HG03342 (cell line): ENCODE data around the gene C20orf202.

Experiments
- ATAC-seq: cut with Tn5 transposase; IDR thresholded peaks from one replicate; pipeline ENCODE4 v1.9.1; 2021; ENCODE audit warnings: mild to moderate bottlenecking, moderate library complexity; ENCODE audit not compliant: unreplicated experiment

Gene C20orf202

DNA sequence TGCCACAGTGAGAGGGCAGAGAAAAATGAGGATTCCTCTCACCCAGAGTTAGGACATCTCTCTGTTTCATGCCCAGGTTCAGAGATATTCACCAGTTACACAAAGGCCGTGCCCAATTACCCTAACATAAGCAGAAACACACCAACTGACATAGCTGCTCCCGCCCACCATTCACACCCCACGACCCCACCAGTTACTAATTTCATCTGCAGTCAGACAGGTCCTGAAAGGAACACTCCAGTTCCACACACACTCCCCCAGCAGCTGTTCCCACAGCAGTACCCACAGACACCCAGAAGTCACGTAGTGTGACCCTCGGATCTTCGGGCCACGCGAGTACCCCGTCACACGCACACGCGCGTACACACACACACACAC is 19.0 kb upstream of the C20orf202 start:
- no peak for ATAC-seq

DNA sequence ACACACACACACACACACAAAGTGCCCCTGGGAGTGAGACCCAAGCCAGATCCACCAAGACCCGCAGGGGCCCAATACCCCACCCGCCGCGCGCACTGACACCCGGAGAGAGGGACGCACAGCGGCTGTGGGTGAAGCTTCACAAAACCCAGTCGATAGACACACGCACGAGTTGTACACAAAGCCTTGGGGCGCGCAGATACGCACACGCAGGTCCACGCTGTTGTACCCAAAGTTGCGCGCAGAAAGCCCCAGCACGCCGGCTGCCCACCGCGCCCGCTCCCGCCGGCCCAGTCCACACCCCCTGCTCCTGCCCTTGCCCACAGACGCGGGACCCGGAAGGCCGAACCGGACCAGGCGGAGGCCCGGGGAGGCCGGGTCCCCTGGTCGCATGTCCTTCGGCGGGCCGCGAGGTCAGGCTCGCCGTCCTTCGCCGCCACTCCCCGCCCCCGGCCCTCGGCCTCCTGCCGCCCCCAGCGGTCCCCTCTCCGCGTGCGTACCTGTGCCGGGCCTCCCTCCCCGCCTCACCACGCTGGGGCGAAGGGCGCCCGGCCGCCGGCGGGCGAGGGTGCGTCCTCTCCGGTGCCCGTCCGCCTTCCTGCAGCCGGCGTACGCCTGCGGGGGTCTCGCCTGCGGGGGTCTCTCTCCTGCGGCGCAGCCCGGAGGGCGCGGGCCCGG is 18.5 kb upstream of the C20orf202 start, which contains the start of gene TMEM74B:
Gene TMEM74B, minus strand, starts transcription at position 344 of the 678 bp plus-strand sequence. CDS start 1,180 bp downstream, outside the sequence.
- ATAC-seq, result no peak

DNA sequence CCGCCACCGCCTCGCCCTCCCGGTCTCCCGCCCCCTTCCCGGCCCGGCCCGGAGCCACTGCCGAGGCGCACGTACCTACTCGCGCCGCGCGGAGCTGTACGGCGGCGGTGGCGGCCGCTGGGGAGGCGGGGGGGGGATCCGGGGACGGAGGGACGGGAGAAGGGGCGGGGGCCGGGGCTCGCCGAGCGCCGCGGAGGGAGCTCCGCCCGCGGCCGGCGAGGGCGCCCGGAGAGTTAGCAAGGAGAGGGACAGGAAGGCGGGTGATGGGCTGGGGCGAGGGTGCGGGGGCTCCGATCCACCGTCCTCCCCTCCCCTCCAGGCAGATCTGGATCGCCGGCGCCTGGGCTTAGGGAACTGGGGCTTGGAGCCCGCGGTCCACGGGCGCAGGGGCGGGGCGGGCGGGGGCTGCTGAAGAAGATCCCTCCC is 17.9 kb upstream of the C20orf202 start:
- ATAC-seq, result no peak

DNA sequence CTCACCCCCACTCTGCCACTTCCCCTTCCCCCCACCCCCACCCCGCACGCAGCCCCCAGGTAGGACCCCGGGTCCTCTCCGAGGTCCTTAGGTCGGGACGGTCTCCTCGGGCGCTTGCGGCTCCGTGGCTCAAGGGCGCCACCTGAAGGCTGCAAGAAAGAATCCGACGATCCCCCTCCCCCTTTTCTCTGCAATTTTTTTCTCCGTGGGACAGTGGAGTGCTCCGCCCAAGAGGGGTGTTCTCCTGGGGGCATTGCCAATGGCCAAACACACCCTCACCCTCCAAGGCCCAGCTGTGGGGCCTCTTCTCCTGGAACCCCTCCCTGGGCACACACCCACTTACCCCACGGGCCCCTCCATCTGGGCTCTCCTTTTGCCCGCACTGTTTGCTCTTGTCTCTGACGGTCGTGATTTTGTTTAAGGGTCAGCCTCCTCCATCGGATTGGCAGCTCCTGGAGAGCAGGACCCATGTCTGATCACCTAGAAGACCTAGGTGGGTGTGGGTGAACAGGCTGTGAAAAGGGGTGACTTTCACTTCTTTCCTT is 17.4 kb upstream of the C20orf202 start:
- ATAC-seq, result no peak

DNA sequence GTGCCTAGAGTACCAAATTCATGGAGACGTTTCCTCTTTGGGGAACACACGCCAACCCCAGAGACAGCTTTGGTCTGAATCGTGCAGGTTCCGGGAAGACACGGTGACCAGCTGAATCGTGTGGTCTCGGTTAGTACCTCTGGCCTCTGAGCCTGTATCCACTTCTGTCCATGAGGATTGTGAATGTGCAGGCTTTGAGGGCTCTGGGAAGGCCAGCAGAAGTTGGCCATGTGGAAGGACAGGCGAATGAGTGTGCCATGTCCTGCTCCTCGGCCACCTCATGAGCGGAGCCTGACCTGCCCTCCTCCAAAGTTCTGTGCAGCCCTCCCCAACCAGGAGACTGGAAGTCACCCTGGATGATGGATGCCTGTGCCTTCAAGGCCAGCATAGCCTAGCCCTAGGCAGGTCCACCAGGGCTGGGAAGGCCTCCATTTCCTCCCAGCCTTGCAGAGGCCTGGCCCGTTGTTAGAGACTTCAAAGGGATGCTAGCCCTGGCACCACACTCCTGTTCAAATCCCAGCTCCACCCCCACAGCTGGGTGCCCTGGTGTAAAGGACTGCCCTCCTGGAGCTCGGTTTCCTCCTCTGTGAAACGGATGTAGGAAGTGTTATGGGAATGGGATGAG is 16.8 kb upstream of the C20orf202 start:
- ATAC-seq, result no peak

DNA sequence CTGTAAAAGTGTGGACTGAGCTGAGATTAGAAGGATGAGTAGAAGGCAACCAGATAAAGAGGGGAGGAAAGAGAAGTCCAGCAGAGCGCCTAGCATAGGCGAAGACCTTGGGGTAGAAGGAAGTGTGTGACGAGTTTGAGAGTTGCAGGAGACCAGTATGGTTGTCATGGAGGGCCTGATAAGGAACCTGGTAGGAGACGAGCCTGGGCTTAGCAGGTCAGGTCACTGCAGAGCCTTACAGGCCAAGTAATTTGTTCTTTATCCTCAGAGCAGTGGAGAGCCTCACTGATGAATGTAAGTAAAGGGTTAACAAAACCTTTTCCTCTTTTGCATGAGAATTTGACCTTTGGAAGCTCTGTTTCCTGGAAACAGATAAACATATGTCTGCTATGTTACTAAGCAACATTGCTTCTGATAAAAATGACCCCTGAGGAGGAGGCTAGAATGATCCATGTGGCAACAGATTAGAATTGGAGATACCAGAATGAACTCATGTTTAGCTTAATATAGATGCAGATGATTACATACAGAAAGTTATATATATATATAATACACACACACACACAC is 15.6 kb upstream of the C20orf202 start:
- ATAC-seq, result no peak

DNA sequence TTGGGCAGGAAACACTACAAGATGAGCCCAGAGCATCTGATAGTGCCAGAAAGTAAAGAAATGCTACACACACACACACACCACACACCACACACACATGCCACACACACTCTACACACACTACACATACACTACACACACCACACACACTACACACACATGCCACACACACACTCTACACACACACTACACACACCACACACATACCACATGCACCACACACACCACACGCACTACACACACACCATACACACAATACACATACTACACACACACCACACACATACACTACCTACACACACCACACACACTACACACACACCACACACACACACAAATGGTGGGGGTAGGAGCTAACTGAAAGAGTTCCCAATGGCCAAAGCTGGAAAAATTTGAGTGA is 14.9 kb upstream of the C20orf202 start:
- no peak for ATAC-seq

DNA sequence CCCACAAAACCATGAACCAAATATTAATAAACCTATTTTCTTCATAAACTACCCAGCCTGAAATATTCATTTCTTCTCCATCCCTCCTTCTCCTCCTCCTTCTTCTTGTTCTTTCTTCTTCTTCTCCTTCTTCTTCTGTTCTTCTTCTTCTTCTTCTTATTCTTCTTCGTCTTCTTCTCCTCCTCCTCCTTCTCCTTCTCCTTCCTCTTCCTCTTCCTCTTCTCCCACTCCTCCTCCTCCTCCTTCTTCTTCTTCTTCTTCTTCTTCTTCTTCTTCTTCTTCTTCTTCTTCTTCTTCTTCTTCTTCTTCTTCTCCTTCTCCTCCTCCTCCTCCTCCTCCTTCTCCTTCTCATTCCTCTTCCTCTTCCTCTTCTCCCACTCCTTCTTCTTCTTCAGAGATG is 13.4 kb upstream of the C20orf202 start:
- ATAC-seq, result no peak

DNA sequence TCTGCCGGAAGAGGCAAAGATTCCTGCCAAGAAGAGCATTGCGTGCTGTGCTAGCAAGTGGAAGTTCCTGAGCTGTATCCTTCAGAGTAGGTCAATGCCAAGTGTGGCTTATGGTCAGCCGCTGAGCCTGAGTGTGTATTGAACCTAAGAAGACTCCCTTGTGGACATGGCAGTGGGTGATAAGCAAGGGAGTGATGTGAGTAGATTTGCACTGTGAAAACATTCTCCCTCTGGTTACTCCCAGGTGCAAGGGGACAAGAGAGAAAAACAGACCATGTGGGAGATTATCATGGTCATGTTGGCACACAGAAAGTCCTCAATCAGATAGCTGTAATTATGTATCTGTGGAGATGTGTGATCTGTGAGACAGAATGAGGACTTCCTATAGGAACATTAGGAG is 12.4 kb upstream of the C20orf202 start:
- no peak for ATAC-seq

DNA sequence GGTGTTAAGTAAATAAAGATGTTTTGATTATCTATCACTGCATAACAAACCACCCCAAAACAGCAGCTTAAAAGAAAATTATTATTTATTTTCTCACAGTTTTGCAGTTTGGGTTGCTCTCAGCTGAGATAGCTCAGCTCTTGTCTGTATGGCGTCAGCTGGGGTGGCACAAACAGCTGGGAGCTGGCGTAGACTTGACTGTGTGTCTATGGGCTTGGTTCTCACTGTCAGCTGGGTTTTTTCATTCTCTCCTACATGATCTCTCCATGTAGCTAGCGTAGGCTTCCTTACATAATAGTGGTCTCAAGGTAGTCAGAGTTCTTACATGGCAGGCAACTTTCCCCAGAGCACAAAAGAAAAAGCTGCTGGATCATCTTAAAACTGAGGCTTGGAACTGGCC is 12.0 kb upstream of the C20orf202 start:
- ATAC-seq, result no peak

DNA sequence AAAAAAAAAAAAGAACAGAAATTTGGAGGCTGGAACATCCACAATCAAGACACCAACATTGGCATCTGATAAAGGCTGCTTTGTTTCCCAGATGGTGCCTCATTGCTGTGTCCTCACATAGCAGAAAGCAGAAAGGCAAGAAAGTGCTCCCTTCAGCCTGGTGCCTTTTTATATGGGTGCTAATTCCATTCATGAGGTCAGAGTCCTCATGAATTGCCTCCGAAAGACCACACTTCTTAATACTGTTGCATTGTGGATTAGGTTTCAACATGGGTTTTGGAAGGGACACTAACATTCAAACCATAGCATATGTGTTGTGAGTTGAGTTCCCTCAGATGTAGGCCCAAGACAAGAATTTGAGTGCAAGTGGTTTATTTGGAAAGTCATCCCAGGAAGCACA is 8.0 kb upstream of the C20orf202 start:
- ATAC-seq, result no peak

DNA sequence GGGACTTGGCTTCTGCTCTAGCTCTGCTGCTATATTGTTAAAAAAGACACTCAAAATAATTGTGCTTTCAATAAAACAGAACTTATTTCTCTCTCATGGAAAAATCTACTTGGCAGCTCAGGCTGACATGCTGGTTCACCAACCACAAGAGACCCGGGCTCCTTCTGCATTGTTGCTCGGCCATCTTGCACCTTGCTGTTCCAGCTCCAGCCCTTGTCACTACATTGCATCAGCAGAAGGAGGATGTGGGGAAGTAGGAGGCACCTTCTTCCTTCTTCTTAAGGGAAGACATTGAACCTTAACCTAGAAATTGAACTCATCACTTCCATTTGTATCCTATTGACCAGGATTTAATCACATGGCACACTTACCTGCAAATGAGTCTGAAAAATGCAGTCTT is 6.6 kb upstream of the C20orf202 start:
- ATAC-seq, result no peak

DNA sequence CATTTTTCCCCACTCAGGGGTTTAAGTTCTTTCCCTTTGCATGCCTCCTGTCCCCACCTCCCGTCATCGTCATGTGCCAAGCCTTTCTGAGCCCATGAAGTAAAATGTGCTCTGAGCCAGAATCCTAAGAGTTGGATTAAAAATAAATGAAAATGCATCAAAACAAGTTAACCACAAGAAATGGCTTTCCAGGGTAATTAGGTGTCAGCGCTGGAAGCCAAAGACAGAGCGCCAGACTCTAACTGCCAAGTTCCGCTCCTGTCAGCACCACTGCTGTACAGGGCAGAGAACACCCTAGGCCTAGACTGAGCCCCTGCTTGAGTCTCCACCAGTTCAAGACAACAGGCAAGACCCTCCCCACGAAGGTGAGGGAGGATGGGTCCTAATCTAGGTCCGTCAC is 5.5 kb upstream of the C20orf202 start:
- no peak for ATAC-seq

DNA sequence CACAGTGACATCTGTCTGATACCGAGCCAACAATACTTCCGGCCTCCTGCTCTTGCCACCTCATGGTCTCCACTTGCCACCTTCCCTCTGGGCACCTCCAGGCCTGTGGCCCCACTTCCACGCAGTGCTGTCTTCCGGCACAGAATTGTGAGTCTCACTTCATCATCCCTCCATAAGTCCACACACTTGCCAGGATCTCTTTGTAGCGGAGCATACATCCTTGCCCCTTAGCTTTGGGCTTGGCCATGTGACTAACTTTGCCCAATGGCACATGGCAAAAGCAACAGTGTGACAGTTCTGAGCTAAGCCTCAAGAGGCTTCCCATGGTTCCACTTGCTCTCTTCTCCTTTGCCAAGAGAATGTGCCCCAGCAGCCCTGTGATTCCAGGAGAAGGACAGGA is 4.5 kb upstream of the C20orf202 start:
- no peak for ATAC-seq

DNA sequence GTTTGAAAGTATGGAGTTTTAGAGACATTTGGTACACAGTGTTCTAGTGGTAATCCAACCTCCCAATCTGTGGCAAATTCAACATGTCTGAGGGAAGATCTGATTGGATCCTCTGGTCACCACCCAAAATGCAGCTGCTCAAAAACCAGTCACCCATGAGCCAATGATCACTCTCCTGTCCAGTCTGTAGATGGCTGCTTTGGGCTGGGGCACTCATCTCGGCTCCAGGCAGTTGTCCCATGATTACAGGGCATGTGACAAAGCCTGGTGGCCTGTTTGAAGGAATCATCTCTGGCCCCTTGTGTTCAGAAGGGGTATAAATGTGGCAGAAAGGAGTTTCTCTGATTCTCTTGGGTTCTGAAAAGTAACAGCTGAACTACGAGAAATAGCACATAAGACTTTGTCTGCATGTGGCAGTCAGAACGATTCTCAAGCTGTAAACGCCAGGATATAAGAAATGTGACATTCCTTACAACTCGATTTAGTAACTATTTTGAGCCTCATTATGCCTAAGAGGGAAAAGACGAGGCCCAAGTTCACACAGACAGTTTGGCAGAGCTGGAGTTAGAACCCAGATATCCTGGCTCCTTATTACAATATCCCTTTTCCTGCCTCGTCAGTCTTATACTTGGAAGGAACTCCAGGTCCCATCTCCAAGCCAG is 3.9 kb upstream of the C20orf202 start:
- no peak for ATAC-seq

DNA sequence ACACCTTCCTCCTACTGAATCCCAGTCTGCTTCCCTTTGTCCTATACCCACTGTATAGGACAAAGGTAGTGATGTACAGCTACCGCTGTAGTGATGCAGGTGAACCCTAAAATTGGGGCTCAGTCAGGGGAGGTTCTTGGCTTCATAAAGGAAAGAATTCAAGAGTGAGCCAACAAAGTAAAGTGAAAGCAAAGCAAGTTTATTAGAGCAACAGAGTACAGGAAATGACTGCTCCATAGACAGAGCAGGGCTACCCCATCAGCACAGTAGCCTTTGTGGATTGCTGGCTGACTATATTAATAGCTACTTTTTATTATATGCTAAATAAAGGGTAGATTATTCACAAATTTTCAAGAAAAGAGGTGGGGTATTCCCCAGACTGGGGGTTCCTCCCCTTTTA is 3.3 kb upstream of the C20orf202 start:
- ATAC-seq, result no peak

DNA sequence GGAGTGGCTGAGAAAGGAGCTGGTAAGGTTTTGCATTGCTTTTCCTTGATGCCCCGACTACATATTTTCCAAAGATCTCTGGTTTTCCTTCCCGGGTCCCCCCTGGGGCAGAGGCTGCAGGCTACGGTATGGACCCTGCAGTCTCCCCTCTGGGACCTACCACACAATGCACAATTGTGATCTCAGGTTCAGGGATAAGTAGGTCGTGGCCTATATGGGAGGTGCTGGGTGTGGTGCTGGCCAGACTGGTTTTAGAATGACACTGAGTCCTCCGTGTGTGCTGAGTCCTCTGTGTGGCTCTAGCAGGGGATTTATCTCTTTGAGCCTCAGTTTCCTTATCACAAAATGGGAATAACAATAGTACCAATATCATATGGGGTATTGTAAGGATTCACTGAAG is 376 bp downstream of the C20orf202 start:
- ATAC-seq, result no peak

DNA sequence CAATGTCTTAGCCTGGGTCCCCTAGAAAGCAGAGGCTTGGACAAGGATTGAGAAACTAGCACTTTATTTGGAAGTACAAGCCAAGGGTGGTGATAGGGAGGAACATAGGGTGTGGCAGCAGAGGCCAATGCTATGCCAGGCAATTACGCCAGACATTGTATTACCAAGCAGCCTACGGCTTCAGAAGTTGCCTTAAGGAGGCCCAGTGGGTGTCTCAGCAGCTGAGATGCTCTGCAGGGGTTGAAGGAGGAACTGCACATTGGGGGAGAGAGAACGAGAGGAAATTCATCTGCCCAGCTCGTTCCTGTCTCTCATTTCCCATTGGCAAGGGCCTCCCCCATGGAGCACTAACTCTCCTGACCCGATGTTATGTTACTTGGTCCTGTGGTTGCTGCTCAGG is 859 bp downstream of the C20orf202 start:
- no peak for ATAC-seq

DNA sequence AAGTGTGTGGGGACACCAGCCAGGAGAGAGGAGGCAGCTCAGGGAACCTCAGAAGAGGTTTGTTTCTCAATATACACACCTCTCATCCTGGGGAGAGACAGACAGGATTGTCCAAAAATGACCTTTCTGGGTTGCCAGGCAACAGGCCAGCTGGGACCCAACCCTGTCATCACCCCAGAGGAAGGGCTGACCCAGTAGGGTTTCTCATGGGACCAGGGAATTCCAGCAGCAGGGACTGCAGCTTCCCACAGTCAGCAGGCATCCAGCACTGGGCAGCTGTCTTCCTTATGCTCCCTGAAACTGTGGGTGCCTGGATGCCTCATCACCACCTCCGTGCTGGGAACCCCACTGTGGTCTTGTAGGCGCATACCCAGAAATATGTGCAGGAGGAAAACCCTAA is 1.3 kb downstream of the C20orf202 start:
- ATAC-seq, result no peak

DNA sequence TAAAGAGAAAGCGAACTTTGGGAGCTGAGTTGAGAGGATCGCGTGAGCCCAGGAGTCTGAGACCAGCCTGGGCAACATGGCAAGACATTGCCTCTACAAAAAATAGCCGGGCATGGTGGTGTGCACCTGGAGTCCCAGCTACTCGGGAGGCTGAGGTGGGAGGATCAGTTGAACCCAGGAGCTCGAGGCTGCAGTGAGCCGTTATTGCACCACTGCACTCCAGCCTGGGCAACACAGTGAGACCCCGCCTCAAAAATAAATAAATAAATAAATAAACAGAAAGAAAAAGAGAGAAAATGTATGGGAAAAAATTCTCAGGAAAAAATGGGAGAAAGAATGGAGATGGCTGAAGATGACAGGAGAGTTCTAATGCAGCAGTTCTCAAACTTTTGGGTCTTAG is 2.5 kb downstream of the C20orf202 start:
- ATAC-seq, result no peak

DNA sequence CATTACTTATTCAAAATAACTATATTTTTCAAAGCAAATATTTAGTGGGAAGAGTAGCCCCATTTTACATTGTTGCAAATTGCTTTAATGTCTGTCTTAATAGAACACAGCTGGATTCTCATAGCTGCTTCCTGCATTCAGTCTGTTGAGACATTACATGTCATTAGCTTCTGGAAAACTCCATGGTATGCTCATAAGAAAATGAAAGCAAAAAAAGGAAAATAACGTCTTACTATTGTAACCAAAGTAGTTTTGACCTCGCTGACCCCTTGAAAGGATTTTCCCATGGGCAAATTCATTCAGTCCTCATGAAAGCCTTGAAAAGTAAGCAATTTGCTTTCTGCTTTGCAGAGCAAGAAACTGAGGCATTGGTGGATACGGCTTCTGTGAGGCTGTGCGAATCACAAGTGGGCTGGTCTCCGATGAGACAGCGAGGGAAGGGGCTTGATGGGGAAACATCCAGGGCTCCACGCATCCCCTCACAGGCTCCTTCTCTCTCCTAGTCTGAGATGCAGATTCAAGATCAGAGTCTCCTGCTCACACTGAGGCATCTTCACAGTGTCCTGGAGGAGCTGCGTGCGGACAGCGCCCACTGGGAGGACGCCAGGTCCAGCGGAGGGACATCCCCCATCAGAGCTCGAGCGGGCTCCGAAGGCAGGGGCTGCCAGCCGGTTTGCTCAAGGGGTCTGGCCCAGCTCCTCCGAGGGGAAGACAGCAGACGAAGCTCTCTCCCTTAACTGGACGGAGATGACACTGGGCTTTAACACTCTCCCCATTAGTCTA is 3.3 kb downstream of the C20orf202 start:
- ATAC-seq, result no peak
